GM19324 (cell line): Measurements from ENCODE around the gene MCF2L2.
"Not testable (repeated sequence)": the region's sequence is repeated elsewhere in the genome, so short reads cannot be mapped to it uniquely, and the experiment has no call there.

Experiments
- ATAC-seq: cut with Tn5 transposase; IDR thresholded peaks from one replicate; pipeline ENCODE4 v1.9.1; 2021; ENCODE audit warnings: mild to moderate bottlenecking, moderate library complexity; ENCODE audit not compliant: unreplicated experiment, low FRiP score

Gene MCF2L2

DNA sequence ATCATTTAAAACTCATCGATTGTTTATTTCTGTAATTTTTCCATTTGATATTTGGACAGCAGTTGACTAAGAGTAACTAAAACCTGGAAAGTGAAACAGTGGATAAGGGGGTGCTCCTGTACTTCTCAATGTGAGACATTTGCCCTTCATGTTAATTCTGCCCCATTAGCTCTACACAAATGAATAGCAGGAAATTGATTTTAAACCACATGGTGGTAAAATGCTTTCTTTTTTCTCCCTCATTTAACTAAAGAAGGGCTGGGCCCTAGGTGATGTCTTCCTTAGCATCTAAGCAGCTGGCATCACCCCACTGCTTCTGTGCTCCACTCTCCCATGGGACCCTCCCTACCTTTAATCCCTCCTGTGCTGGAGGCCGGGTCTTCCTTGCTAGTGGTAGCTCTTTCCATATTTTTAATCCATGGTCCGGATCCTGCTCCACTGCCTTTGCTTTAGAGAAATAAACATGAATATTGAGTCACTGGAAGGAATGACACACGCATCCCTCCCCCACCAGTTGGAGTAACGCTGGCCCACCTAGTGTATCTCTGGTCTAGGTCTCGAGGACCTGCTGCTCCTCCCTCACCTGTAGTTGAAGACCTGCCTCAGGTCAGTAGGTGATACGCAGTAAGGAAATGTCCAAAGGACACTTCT, 235.6 kb downstream of the MCF2L2 start:
- ATAC-seq, result no peak

DNA sequence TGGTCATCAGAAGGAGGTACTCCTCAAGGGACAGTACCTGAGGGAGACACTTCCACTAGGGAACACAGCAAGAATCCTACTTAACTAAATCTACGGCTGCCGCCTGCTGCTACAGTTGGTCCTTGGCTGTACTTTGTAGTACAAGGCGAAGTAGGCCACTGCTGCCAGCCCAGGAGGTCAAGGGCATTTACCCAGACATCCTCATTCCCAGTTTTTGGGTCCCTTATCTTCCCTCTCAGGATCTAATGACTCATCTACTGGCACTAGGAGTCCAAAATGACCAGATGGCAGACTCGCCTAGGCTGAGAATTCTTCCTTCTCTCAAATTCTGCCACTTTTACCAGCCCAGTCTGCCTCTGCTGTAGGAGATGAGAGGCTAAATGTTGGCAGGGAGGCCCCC, 238.8 kb downstream of the MCF2L2 start:
- no peak for ATAC-seq

DNA sequence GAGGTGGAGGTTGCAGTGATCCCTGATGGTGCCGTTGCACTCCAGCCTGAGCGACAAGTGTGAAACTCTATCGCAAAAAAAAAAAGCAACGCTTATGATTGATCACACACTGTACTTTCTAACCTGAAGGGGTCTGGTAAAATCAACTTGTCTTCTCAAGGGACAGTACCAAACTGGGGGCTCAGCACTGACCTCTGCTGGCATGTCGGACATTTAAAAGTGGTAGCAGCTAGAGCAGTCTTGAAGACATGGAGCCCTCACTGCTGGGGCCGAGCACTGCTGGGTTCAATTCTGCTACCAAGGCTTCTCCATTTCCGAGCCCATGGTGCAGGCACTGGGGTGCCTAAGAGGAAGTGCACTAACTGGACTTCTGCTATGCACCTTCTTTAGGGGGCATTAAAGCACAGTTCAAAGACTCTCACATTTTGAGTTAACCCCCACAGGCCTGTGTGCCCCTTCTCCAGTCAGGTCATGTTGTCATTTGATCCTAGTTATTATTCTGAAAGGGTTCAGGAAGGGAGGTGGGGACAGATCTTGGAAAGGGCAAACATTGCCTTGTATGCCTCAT, 239.4 kb downstream of the MCF2L2 start:
- ATAC-seq, result peak; percentile 58

DNA sequence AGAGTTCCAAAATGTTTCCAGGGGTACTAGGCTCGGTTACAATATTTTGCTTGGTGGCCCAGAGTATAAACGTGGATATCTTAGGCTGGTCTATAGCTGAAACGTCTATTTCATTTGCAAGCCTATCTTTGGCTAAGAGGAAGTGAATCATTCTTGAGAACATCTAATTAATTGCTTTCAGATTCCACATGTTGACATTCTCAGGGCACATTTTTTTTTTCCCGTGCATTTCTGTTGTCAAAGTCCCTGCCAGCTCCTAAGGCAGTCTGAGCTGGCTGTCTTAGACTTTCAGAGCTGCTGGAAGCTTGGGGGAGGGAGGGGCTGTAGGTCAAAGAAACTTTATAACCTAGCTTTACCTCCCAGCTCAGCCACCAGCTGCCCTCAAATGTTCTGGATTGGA, 242.7 kb downstream of the MCF2L2 start:
- no peak for ATAC-seq

DNA sequence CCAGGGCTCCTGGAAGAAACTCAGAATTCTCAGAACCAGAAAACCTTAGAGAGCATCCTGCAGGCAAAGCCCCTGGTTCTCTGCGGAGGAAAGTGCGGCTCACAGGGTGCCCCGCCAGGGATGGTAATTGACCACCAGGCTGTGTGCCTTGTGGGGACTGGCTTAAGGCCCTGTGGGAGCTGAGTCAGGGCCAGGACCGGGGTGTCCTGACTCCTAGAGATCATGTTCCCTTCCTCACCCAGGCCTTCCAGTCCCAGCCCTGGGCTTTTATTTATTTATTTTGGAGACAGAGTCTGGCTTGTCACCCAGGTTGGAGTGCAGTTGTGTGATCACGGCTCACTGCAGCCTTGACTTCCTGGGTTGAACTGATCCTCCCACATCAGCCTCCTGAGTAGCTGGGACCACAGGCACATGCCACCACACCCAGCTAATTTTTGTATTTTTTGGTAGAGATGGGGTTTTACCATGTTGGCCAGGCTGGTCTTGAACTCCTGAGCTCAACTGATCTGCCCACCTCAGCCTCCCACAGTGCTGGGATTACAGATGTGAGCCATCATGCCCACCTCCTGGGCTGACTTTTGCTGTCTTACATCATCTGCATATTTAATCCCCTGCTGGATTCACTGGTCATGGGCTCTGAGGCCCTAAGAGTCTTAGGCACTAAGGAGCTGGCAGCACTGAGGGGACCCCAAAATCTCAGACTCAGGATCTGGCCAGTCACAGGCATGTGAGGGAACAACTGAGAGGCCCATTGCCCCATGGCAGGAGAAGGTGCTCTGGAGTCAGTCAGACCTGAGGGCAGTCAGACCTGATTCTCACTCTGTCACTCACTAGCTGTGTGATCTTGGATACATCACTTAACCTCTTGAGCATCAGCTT, 245.4 kb downstream of the MCF2L2 start:
- ATAC-seq, result no peak

DNA sequence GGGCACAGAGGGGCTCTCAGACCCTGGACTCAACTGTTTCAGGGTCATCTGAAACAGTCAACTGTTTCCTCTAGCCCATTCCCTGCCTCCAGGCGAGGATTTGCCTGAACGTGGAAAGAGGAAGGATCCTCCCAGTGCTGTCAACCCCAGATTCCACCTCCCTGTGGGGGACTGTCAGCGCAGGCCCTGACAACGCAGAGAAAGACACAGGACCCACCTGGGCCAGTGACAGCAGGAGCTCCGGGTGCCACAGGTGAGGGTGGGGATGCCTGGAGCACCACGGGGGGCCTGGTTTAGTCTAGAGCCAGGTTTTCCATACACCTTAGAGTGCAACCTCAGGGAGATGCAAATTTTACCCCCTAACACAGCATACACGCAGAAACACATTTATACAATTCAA, 246.3 kb downstream of the MCF2L2 start:
- ATAC-seq, result no peak

DNA sequence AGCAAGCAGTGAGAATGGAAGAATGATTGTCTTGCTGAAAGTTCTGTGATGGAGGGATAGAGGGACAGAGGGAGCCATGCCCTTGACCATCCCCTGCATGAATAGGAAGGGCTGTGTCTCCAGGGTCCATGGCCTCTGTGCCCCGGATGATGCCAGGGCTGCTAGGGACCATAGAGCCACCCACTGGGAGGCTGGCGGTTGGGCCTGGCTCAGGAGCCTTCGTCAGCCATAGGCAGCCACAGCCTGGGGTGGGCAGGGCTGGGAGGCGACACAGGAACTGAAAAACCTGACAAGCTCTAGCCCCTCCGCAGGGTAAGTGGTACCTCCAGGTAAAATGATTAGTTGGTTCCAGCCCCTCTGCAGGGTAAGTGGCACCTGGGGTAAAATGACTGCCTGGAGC, 246.8 kb downstream of the MCF2L2 start:
- no peak for ATAC-seq

DNA sequence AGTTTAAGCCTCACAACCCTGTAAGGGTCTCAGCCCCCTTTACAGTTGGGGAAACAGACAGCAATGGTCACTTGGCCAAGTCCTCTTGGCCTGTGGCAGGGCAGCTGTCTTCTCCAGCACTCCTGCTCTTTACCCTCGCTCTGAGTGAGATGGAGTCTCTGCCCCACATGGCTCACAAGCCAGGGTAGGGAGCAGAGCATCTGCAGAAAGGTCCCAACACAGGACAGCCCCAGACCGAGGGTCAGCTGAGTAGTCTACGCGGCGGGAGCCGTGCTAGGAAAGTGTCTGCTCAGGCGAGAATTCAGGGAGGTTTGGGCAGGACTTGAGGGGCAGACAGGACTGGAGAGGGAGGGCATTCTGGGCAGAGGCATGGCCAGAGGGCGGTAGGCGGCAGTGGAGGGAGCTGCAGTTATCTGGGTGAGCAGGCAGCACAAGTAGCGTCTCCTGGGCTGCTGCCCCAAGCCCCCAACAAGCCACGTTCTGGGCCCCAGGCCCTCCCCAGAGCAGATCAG, 247.6 kb downstream of the MCF2L2 start:
- ATAC-seq, result no peak

DNA sequence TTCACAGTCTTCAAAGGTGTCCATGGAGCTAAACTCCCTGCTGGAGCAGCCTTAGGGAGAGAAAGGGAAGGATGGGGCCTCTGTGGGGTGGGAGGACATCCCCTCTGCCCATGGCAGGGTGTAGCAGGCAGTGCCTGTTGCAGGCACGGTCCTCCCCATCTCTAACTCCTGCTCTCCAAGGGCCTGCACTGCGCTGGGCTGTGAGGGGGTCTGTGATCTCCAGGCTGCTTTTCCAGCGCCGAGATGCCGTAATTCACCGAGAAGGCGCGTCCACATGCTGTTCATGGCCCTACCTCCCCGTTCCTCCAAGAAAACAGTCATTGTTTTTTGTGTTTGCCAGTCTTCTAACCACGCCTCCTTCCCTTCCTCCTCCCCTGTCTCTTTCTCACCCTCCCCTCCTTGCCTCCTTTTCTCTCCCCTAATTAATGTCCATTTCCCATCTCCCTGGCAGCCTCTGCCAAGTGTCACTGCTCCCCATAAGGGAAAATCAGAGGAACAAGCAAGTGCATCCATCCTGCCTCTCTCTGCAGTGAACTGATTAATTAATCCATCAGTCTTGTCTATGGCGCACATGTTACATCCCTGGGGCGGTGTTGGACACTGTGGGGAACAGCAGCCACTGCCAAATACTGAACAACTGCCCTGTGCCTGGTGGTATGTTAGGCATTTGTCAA, 248.2 kb downstream of the MCF2L2 start:
- no peak for ATAC-seq

DNA sequence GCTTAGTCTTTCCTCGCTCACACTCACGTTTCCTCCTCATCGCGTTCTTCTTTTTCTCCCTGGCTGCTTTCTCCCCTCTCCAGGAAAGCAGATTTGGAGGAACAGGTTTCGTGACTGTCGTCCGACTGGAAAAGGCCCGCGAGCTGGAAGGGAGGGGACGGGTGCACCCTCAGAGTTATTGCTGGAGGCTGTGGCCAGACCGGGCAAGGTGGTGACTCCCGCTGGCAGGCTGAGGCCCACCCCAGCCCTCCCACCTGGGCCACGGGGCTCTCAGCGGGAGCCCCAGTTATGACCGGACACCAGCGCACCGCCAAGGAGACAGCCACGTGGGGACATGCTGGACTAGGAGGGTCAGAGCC, 248.9 kb downstream of the MCF2L2 start:
- not testable (repeated sequence) for ATAC-seq

DNA sequence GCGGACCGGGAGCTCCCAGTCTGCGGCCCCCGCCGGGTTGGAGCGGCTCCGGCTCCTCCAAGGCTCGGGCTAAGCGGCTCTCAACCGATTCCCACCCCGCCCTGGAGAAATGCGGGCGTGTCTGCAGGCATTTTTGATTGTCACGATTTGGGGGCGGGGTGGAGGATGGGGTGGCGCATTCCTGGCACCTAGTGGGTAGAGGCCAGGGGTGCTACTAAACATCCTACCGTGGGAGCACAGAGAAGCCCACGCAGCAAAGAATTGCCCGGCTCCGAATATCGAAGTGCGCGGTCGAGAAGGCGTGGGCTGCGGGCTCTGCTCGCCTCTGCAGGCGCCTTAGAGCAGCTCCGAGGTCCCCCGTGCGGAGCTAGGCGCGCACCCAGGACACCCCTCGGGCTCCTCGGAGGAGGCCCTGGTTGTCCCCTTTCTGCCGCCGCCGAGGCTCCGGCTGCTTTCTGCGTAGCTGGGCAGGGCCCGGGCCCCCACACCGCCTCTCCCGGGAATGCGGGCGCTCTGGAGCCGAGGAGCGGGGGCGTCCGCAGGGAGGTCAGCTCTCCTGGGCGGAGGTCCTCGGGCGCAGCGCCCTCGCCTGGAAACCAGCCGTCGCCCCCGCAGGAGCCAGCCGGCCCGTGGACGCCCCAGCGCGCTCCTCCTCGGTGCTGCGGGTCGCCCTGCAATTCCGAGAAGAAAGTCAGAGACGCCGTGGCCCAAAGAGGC, 249.4 kb downstream of the MCF2L2 start:
- ATAC-seq, result no peak

DNA sequence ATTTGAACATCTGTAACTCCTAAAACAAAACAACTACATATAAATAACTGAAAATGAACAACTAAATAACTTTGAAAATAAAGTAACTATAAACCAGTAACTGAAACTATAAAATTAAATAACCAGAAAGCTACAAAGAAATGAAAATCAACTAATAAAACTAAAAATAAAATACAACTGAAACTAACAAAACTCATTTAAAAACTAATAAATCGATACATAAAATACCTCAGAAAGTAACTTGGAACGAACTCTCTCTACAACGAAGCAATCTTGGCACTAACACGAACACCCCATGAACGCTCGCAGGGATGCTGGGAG, 249.9 kb downstream of the MCF2L2 start:
- no peak for ATAC-seq

DNA sequence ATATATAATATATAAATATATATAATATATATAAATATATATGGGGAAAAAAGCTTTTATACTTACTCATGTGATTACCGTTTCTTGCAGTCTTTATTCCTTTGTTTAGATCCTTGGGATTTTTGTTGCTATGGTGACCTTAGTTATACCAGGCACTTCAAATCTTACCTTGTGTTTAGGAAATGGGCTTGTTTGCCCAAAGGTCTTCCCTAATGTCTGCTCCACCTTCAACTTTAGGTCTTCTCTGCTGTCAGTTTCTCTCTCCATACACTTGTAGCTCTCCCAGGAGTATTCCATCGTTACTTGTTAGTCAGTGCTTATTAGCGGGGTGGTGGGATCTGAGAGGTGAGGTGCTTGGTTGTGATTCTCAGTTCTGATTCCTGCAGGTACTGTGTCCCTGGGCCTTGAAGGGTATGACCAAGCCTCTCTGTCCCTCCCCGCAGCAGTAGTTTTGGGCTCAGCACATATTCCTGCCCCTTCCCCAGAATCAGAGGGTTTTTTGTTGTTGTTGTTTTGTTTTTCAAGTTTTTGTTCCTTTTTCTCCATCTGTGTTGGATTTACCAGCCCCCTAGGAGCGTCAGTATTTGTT, 256.3 kb downstream of the MCF2L2 start:
- ATAC-seq, result no peak

DNA sequence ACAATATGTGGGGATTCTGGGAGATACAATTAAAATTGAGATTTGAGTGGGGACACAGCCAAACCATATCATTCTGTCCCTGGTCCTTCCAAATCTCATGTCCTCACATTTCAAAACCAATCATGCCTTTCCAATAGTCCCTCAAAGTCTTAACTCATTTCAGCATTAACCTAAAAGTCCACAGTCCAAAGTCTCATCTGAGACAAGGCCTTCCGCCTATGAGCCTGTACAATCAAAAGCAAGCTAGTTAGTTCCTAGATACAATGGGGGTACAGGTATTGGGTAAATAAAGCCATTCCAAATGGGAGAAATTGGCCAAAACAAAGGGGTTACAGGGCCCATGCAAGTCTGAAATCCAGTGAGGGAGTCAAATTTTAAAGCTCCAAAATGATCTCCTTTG, 260.4 kb downstream of the MCF2L2 start:
- not testable (repeated sequence) for ATAC-seq

DNA sequence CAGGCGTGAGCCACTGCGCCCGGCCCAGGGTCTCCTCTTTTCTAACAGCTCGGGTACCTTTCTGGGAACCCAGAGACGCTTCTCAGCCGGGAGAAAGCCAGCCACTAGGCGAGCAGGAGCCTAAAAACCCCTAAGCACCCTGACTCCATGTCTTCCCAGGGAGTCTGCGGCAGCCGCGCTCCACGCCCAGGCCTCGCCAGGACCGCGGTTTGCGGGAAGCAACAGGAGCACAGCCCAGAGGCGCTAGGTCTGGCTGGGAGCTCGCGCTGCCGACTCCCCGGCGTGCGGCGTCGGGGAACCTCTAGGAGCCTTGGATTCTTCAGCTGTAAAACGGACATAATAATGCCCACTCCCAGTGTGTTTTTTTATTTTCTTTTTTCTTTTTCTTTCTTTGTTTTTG, 264.9 kb downstream of the MCF2L2 start:
- no peak for ATAC-seq

DNA sequence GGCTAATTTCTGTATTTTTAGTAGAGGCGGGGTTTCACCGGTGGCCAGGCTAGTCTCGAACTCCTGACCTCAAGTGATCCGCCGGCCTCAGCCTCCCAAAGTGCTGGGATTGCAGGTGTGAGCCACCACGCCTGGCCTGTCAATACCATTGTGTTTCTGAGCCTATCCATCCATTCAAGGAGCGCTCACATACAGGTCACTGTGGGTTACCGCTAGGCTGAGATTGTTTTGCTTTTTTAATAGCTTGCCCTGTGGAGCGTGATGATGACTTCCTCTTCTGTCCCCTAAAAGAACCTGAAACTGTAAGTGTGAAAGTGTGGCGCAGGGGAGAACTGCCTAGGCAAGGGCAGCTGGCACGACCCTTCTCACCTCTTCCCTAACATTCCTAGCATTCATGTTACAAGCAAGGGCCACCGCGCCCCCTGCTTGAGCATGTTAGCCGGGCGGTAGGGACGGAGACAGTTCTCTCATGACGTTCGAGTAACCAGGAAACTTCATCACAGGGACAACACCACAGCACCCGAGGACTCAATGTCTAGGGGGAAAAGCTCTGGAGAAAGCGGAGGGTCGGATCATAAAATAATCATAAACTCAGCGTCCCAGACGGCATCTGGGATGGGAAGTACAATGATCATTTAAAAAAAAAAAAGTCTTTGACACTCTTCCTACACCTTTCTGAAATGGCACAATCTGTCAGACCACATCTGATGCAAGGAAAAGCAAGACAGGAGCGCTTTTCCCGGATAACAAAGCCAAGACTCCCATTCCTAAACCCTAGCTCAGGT, 266.7 kb downstream of the MCF2L2 start:
- peak; percentile 73 for ATAC-seq

DNA sequence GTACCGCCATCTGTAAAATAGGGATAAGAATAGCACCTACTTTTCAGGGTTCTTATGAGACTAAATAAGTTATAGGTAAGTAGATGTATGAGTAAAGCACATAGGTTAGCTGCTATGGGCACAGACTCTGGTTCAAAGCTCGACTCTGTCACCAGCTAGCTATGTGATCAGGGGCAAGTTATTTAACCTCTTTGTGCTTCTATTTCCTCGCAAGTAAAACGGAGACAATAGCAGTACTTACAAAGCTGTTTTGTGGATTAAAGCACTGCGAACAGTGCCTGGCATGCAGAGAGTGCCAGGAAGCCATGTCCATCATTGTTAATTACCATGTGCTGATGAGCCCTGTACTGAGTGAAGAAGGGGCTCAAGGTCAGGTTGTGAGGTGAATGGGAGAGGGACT, 267.8 kb downstream of the MCF2L2 start:
- no peak for ATAC-seq

DNA sequence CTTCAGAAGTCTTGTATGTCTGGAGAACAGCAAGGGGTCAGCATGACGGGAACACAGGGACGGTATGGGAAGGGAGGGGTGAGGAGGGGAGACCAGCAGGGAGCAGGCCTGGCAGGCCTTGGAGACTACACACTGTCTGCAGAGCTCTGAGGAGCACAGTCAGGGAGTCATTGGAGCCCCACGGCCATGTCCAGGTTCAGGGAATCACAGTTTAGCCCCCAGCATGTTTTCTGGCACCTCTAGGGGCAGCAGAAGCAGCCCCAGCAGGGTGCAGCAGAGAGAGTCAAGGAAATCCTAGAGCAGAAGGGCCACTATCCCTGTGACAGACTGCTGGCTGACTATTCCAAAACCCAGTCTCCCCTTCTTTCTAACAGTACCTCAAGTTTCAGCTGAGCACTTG, 269.1 kb downstream of the MCF2L2 start:
- no peak for ATAC-seq

DNA sequence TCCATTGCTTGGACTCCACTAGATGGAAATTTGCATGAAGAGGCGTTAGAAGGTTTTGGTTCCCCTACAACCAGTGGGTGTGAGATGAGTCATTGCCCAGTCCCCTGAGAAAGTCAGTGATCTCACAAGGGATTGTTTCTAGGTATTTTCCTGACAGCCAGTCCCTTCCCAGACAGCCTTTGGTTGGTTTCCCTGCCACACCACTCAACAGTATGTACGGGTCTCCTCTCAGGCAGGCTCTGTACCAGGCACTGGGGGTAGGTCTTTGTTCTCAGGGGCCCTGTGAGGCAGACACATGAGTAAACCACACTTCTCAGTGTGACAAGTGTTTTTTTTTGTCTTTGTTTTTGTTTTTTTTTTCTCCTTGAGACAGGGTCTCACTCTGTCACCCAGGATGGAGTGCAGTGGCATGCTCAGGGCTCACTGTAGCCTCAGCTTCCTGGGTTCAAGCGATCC, 269.8 kb downstream of the MCF2L2 start:
- ATAC-seq, result peak; percentile 70
